Endometrial microvascular endothelial cells (primary cell): ENCODE results near the gene RAP1A. TPM values are rescaled to one million over a fixed set of nuclear protein-coding genes. Genes with fewer than 3 reads are reported as not detected.

ENCODE experiments used
- in situ Hi-C: cut with HindIII; loops from 2 replicates; pipeline ENCODE4 v1.10.0; 2017; ENCODE audit warnings: low sequenced_read_pairs, low pct_unique_long_range_greater_than_20kb; ENCODE audit errors: inconsistent ontology term
- total RNA-seq: library from RNA; depleted of rRNA; stranded (reverse); fragments of >200 nt; gene quantifications from one replicate; pipeline ENCODE4 v1.2.3, GENCODE V29; 2015; ENCODE audit errors: inconsistent ontology term

RAP1A gene
- total RNA-seq, 1 donor from 2014 or later = 61.4 TPM

DNA sequence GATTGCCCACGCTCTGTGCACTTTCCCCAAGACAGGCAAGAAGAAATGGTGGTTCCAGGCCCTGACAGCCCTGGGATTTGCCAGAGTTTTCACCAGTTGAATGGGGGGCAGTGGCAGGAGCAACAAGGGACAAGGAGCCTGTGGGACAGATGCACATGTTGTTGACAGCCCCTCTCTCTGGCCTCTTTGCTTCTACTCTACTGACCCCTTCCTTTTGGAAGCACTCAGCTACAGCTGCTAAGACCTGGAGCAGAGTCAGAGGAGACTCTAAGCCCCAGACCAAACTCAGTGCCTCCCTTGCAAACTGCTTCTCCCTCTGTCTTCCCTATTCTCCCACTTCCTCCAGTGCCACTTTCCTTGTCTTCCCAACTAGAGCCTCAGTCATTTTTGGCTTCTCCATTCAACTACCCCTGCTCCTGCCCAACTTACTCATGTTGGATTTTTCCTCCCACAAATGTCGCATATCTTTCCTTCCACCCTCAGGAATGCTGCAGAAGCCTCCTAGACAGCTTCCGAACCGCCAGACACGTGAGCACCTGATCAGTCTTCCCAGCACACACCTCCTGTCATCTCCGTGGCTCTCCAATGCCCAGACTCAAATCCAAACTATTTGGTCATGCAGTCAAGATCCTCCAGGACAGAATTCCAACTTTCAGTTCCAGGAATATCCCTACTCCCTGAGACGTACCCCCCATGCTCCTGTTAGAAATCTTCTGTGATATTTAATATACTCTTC, 110.5 kb downstream of the RAP1A start:
- in situ Hi-C loops = no loop called here

DNA sequence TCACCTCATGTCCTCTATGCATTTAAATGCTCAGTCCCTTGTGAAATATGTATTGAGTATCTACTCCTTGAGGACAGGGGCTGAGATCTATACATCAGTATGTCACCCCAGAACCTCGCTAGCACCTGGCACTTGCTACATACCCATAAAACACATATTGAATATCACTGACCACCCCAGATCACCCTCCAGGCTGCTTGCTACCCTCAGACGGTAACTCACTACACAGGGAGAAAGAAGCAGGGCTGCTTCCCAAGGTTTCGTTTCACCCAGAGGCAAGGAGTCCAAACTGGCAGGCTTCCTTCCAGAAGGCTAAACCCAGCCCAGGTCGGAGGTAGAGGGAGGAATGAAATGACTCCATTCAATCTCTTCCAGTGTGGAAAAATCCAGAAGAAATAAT, 111.1 kb downstream of the RAP1A start:
- in situ Hi-C loops = no loop called here

DNA sequence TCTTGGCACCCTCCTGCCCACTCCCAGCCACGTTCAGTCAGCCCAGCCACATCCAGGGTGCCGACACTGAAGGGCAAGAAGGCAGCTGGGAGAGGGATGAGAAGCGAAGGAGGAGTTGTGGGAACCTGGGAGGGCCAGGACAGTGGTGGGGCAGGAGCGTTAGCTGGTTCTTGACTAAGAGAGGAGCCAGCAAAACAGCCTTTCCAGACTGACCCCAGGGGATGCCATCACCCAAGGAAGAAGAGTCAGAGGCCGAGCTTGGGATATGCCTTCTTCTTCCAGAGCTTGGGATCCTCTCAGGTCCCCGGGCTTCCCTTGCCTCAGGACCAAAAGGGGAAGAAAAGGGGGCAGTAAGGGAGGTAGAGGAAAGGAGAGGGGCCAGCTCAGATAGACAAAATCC, 112.4 kb downstream of the RAP1A start:
- in situ Hi-C loops = no loop called here

DNA sequence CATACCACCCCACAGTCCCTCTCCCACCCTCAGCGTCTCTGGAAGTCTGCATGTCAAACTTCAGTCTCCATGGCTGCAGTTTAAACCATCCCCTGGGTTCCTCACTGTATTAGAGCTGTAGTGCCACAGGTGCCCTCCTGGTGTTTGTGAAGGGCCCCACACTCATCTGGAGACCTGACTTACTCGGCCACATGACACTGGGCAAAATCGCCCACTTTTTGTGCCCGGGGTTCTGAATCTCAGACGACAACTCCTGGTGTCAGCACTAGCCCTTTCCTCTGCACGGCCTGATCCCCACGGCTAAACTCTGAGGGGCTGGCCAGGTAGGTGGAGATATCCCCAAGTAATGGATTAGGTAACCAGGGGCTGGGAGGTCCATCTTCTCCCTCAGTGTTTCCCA, 113.1 kb downstream of the RAP1A start:
- in situ Hi-C loops = no loop called here

DNA sequence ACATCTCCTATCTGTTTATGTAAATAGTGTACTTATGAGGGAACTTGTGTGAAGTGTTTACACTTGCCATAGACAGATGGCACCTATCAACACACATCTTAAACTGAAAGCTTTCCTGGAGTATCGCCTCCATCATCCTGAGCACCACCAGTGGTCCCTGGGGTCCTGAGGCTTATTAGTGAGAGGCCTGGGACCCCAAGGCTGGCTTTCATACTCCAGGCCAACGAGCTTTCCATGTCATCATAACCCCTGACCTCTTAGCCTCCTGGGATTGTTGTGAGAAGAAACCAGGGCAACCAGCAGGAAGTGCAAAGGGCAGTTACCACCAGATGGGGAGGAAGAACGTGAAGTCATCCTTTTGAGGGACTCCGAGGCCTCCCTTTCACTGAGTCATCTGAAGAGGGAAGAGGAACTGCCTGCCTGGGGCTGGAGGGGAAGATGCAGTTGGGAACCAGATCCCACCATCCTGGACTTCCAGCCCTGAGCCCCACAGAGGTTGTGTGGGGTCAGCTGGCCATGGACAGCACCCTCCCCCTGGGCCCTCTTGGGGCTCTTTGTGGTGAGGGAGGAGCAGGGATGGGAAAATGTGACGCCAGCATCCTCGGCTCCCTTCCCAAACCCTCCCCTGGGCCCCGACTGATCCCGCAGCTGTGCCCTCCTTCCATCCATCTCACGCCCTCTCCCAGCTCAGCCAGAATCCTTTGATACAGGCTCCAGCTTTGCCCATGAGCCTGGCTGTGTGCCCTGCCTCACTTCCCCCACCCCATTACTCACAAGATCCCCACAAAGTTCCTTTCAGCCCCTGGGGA, 113.8 kb downstream of the RAP1A start:
- in situ Hi-C loops = no loop called here

DNA sequence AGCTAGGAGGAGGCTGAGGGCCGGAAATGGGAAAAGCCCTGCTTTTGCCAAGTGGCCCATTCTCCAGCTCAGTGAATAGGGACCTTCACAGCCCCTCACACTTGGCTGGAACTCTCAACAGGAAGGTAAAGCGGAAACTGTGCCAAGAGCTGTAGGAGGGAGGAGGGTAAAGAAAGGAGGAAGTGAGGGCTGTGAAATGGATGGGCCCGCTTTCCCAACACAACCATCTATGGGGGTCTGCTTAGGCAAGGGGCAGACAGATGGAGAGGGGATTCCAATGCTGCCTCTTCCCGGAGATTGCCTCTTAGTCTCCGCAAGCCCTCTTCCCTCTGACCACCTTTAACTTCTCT, 114.4 kb downstream of the RAP1A start:
- in situ Hi-C loops = no loop called here

DNA sequence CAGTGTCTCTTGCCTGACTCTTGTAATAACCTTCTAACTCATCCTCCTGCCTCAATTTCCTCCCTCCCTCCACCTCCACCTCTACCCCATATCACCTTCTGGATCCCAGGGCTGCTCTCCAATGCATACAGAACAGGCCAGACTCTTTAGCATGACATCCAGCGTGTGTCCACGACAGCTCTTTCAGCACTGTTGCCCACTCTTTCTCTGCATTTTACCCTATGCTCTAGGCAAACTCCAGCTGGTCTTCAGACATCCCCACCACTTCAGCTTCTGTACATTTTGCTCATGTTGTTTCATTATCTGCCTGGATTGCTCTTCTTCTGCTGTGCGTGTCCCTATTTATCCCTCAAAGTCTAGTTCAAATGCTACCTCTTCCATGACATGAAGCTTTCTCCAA, 114.8 kb downstream of the RAP1A start:
- in situ Hi-C loops = no loop called here

DNA sequence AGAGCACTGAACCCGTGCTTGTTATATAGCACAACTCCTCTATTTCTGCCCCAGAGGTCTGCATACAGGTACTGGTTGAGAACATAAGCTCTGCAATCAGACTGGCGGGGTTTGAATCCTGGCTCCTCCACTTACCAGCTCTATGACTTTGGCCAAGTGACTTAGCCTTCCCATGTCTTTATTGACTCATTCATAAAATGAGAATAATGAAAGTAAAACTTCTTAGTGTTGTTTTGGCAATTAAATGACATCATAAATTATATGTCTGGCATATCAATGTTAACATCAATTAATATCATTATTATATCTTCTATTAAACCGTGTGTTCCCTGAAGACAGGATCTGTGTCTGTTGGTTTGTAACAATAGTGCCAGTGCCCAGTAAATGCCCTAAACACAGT, 115.3 kb downstream of the RAP1A start:
- in situ Hi-C loops = no loop called here

DNA sequence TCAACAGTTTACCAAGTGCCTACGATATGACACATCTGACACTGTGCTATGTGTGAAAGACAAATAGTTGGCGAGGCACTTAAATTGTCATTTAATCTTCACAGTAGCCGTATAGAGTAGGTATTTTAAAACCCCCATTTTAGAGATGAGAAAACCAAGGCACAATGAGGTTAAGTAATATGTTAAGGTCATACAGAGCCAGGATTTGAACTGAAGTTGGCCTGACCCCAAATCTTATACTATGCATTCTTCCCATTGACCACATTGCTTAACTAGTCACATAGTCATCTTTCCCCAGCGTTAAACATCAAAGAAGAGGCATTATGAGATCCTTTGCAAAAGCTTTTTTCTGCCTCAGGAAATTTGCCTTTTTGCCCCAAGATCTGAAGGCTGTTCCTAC, 115.7 kb downstream of the RAP1A start:
- in situ Hi-C loops = no loop called here

DNA sequence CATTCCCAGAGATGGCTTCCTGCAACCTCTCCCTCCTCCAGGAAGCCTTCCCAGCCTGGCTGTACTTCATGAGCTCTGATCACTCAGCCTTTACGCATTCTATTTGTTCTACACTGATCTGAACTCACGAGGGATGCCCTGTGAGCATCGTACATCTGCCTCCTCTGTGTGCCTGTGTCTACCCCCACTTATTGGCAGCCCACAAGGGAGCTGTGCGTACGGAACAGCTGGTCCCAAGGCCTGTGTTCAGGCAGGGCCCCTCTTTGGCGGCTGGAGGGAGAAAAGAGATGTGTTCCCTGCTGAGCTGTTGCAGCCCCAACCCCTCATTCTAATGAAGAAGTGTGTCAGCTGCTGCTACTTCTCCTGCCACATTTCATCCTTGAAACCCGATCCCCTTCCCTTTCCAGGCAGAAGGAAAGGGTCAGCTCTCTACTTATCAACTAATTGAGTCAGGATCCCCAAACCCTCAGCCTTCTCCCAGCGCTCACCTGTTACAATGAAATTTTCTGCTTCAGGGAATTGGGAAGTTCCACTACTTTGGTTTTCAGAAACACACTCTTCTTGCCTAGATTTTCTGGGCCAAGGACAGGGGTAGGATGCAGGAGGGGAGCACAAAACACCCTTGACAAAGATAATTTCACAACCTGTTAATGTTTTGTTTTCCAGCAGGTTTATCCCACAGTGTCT, 116.4 kb downstream of the RAP1A start:
- in situ Hi-C loops = no loop called here

DNA sequence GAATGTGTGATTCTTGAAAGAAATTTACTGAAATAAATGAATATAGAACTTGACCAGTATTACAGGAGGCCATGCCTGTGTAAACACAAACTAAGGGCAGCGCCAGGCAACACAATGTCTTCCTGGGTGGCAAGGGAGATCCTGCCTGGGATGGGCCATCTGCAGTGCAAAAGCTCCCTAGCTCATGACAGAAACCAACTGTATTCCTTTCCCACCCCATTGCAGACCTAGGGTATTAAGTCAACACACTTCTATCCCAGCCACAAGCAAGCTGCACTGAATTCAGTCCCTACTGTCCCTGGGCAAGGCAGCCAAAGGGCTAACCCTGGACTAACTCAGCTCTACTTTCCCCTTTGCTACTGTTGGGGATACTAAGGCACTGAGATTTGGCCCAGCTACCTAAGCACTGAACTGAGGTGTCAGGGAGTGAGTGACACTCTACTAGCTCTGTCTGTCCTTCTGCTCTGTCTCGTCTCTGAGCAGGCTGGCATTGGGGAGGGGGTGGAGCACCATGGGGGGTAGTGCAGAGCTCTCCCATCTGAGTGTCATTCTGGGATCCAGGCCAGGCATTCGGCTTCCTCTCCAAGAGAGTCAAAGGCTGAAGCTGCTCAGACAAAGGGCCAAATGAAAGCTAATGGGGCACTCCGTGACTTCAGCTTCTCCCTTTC, 117.1 kb downstream of the RAP1A start:
- in situ Hi-C loops = no loop called here

DNA sequence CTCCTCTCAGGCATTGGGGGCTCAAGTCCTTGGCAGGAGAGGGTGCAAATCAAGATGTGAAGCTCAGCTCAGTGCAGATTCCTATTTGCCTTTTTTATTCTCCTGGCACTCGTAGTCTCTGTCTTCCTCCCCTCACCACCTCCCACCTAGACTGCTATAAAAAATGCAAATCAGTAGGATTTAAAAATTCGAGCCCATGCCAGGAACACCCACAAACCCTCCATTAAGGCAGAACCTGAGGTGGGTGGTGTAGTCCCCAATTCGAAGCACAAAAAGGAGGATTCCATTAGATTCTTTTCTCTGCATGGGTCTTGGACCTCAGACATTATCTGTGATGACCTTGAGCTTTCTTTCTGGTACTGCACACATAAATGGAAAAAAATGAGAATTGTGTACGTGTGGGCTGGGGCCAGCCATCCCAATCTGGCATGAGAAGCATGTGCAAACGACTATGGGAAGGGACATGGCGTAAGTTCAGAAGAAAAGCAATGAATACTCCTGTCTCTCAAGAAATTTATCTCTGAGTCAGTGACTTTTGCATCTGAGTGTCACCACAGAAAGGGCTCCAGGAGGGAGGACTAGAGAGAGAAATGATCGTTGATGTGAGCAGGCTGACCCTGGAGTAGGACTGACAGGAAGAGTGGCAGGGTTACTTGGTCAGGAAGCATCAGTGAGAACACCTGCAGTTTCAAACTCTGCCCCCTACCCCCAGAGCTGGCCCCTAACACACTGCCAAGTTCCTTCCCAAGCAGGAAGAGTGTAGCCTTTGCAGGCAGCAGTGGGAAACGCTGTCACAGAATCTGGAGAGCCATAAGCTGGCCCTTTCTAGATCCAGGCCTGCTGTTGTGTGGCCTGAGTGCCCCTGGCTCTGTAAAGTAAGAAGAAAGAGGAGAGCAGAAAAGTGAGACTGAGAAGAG, 117.9 kb downstream of the RAP1A start:
- in situ Hi-C loops = no loop called here

DNA sequence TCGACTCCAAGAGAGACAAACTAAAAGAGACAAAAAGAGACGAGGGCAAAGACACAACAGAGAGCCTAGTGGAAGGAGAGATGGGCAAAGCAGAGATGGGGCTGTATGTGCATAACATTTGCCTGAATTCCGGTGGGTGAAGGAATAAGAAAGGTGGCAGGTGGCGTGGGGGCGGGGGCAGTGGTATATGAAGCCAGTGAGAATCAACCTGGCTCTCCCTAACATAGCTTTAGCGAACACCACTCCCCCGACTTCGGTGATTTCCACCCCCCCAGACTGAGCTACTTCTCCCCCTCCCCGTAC, 118.5 kb downstream of the RAP1A start:
- in situ Hi-C loops = no loop called here

DNA sequence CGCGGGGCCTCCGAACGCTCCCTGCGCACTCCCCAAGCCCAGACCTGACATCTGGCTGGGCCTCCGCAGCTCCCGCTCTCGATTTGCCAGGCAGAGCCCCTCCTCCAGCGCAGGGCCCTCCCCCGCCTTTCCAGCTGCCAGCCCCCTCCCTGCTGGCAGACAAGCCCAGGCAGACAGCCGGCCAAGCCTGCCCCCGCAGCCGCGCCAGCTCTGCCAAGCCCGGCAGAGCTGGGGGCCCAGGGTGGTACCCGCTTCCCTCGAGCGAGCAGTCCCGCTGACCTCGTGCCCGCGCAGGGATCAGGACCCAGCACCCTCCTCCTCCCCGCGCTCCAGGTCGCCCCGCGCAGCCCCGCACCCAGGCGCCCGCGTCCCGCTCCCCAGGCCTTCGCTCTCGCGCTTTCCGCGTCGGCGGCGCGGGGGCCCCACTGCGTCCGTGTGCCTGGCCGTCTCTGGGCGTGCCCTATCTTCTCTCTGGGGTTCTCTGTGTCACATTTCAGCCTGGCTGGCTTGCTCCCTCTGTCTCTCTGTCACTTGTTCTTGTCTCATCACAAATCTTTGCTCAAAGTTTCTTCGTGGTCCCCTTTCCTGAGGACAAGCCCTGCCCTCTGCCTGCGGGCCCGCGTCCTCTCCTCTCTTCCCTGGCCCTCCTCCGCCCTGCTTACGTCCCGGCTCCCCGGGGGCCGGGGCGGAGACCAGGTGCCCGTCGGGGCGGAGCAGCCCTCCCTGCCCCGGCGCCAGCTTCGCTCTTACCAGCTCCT, 119.0 kb downstream of the RAP1A start:
- in situ Hi-C loops = no loop called here

DNA sequence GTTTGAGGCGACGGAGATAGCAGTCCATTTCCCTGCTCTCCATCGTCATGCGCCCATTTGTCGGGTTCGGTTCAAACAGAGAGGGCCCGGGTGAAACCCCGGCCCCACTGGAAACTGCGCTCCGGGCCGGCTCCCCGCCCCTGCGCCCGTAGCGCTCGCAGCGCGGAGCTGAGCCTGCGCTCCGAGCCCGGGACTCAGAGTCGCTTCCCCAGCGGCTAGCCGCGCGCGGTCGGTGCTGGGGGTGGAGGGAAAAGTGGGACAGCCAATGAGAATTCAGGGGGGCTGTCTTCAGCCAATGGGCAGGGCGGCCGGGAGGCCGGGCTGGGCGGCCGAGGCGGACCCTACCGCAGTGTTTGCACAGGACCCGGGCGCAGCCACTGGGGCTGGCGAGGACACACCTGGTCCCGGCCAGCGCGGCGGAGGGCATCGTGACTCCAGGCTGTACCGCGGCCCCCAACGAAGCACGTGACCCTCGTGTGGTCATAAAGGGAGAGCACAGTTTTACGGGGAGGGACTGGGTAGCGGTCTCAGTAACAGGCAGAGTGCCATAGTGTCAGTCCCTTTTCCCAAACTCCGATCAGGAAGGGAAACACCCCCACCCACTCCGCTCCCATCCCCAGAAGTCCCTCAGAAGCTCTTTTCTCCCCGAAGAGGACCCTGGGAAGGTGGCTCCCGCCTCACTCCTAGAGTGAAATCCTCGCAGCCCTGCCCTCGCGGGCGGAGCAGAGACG, 119.8 kb downstream of the RAP1A start, which contains the start of gene INKA2:
Gene INKA2 (minus strand): TSS at position 202 of the 731 bp plus-strand sequence. CDS start 153 bp downstream, at position 49.
- in situ Hi-C loops = no loop called here

DNA sequence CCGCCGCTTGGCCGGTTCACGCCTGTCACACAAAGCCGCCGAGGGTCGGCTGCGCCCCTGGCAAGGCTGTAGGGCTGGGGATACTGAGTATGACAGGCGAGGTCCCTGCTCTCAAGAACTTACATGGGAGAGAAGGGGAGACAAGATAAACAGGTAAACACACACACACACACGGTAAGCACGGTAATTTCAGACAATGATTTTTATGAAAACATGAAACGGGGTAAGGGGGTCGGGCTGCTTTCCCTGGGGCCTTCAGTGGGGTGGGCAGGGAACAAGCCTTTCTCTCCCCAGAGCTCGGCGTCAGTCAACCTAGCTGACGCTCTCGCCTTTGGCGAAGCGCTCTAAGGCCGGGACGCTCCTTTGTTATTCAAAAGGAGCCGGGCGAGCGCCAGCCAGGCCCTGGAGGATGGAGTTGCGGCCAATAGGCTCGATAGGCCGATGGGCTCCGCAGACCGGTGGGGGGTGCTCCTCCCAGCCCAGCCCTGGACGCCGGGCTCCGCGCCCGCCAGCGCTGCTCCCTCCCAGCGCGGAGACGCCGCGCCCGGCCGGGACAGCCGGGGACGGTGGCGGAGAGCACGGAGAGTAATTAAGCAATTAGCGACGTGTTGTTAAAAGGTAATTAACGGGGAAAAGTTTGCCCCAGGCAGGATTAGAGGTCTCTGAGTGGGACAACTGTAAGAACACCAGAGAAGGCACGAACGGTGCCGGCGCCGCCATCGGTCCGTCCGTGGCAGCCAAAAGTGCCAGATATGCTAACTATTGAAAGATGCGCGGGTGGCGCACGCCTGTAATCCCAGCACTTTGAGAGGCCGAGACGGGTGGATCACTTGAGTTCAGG, 120.6 kb downstream of the RAP1A start:
- in situ Hi-C loops = no loop called here
